Activated CD4-positive, alpha-beta T cell treated with anti-CD3 and anti-CD28 coated beads, Interleukin-2, amount 10 ng/mL, durations not matched to agents 24 days and 14 days (primary cell): ENCODE measurements around the gene GAST. TPM values are rescaled to one million over a fixed set of nuclear protein-coding genes. Genes with fewer than 3 reads are reported as not detected.

Experiments used
- DNase-seq: peaks from one replicate; pipeline ENCODE4 v3.0.0; 2022
- H3K27ac Mint-ChIP-seq: one replicate; pipeline ENCODE4 v1.8.0; 2022; ENCODE audit warnings: mild to moderate bottlenecking, mixed read lengths
- H3K27me3 Mint-ChIP-seq: one replicate; pipeline ENCODE4 v1.8.0; 2022; ENCODE audit warnings: mixed read lengths
- H3K36me3 Mint-ChIP-seq: one replicate; pipeline ENCODE4 v1.8.0; 2022; ENCODE audit warnings: low read depth, mild to moderate bottlenecking, mixed read lengths
- H3K4me1 Mint-ChIP-seq: one replicate; pipeline ENCODE4 v1.8.0; 2021; ENCODE audit warnings: mixed read lengths
- H3K4me3 Mint-ChIP-seq: one replicate; pipeline ENCODE4 v1.8.0; 2022; ENCODE audit warnings: mild to moderate bottlenecking, moderate library complexity, mixed read lengths
- H3K9me3 Mint-ChIP-seq: one replicate; pipeline ENCODE4 v1.8.0; 2021; ENCODE audit warnings: mixed read lengths
- intact Hi-C: fragments of 100-400 bp; cut with micrococcal nuclease; formaldehyde crosslinking; loops from one replicate; pipeline ENCODE4 v1.15.1; 2023
- total RNA-seq: library from RNA; stranded (reverse); gene quantifications from 2 replicates; pipeline ENCODE4 v1.2.3, GENCODE V29; 2022

The GAST gene
- total RNA-seq, 1 donor from 2014 or later: not detected

DNA sequence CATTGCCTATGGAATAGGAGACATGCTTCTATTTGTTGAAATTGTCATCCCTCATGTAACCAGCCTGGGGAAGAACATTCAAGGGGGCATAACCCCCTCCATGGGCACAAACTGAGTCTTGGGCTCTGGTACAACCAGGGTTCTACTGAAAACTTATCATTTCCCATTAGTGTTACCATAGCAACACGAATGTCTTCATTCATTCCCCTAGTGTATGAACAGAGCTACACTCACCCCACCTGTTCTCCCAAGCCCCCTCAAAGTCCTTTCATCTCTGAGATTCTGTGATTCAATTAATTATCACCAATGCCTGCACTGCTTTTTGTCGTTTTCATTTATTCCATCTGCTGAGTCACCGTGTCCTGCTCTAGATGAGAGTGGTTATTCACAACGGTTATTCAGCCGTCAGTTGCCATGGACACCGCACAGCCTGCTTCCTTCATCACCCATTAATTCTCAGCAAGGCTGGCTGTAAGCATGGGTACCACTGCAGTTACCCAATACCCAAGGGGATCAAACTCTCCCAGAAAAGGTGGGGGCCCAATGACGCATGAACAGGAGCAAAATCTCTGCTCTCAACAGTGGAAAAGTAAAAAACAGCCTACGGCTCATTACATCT lies 1.6 kb upstream of the GAST start:
- DNase-seq: no peak
- Mint-ChIP-seq H3K9me3 (no peaks in the 10 kb centered on the region), H3K27ac (no peak overlapping the region), H3K27me3 (peaks cover 15% of the 10 kb centered on the region), H3K4me3 (no peak overlapping the region), H3K4me1 (peaks cover 7% of the 10 kb centered on the region), H3K36me3 (no peaks in the 10 kb centered on the region)
- intact Hi-C loops: no loop called here

DNA sequence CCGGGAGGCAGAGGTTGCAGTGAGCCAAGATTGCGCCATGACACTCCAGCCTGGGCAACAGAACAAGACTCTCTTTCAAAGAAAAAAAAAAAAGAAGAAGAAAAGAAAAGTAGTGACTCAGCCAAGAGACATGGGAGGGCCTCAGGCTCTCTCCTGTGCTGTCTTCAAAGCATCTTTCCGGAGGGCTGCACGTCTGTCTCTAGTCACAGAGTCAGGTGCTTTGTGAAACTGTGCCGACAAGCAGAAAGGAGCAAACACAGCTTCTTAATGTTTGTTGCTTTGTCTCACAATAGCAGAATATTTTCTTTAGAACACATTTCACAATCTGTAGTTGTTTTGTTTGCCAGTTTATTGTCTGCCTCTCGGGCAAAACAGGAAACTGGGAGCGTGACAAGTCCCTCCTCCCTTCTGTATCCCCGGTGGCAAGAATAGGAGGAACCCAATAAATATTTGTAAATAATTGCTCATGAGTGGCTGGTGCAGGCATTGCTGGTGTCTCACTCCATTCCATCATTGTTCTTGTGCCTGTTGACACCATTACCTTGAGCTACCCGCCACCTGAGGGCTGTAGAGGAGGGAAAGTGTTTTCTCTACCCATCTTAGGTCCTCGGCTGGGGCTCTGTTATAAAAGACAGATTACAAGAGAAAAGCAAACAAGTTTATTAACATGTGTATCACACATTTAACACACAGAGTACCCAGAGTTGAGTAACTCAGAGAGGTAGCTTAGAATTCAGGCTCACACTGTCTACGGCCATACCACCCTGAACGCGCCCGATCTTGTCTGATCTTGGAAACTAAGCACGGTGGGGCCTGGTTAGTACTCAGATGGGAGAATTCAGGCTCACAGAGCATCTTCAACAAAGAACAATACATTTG lies 5.5 kb downstream of the GAST start:
- H3K27me3 Mint-ChIP-seq: peaks cover 8% of the 10 kb centered on the region
- H3K36me3 Mint-ChIP-seq: no peaks in the 10 kb centered on the region
- intact Hi-C loops: no loop called here
- H3K27ac Mint-ChIP-seq: no peak overlapping the region
- peak overlapping the region; percentile 23 for H3K4me3 Mint-ChIP-seq
- peak; percentile 71 for DNase-seq
- H3K9me3 Mint-ChIP-seq: no peaks in the 10 kb centered on the region
- H3K4me1 Mint-ChIP-seq: peaks cover 7% of the 10 kb centered on the region

DNA sequence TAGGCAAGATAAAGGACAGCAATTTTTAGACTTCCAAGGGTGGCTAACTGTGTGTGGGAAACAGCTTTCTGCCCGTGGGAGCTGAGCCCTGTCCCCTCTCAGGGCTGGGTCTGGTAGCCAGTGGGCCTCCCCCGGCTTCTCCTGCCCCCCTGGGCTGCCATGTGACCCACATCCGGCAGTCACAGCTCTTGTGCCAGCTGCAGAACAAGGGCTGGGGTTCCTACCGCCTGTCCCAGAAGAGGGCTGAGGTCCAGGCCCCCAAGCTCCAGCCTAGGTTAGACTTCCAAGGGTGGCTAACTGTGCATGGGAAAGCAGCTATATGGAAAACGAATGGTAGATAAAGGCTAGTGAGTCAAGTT lies 6.1 kb downstream of the GAST start:
- intact Hi-C loops: no loop called here
- Mint-ChIP-seq H3K9me3 (no peaks in the 10 kb centered on the region), H3K27ac (no peak overlapping the region), H3K4me3 (no peak overlapping the region), H3K4me1 (peaks cover 7% of the 10 kb centered on the region), H3K27me3 (peaks cover 7% of the 10 kb centered on the region), H3K36me3 (no peaks in the 10 kb centered on the region)
- no peak for DNase-seq

DNA sequence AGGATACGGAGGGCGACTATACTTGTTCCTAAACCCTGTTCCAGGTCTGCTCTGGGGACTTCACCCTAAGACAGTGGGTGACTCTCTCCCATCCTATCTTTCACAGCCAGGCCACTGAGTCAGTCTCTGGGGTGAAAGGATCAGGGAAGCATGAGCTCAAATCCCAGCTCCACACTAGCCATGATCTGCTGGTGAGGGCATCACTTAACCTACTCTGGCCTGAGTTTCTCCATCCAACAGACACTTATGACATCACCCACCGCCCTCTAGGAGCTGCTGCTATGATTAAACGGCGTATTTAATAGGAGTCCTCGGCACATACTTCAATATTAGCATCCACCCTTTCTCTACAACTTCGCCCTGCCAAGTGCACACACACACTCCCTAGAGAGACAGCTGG lies 10.1 kb downstream of the GAST start:
- no peak overlapping the region for H3K27ac Mint-ChIP-seq
- H3K36me3 Mint-ChIP-seq: no peaks in the 10 kb centered on the region
- no peak for DNase-seq
- H3K4me3 Mint-ChIP-seq: no peak overlapping the region
- H3K4me1 Mint-ChIP-seq: peaks cover 6% of the 10 kb centered on the region
- intact Hi-C loops: no loop called here
- H3K27me3 Mint-ChIP-seq: peaks cover 5% of the 10 kb centered on the region
- no peaks in the 10 kb centered on the region for H3K9me3 Mint-ChIP-seq

DNA sequence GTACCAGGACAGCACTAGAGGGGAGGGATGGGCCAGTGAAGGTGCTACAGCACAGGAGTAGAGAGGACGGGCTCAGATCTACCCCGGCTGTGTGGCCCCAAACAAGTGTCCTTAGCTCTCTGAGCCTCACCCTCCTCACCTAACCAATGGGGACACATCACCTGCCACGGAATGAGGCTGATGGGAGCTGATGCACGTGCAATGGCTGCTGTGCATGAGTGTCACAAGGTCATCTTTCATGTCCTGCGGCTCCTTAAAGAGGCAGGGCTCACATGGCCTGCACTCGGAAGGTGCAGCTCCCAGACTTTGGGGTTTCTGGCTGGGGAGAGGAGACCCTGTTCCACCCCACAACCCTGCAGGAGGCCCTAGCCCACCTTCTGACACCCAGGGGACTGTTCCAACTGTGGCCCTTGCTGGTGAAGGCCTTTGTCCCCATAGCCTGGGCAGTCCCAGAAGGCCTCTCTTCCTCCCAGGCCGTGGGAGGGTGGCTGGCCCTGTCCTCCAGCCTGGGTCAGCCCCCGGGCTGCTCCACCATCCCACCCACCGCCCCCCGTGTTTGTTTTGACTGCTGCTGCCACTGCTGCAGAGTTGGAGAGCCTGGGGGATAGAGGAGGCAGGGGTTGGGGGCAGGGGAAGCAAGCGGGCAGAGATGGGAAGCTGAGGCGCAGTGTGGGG lies 11.8 kb downstream of the GAST start:
- no peaks in the 10 kb centered on the region for H3K36me3 Mint-ChIP-seq
- no peak overlapping the region for H3K27ac Mint-ChIP-seq
- peaks cover 5% of the 10 kb centered on the region for H3K27me3 Mint-ChIP-seq
- DNase-seq: no peak
- intact Hi-C loops: no loop called here
- no peaks in the 10 kb centered on the region for H3K9me3 Mint-ChIP-seq
- H3K4me1 Mint-ChIP-seq: no peaks in the 10 kb centered on the region
- H3K4me3 Mint-ChIP-seq: no peak overlapping the region

DNA sequence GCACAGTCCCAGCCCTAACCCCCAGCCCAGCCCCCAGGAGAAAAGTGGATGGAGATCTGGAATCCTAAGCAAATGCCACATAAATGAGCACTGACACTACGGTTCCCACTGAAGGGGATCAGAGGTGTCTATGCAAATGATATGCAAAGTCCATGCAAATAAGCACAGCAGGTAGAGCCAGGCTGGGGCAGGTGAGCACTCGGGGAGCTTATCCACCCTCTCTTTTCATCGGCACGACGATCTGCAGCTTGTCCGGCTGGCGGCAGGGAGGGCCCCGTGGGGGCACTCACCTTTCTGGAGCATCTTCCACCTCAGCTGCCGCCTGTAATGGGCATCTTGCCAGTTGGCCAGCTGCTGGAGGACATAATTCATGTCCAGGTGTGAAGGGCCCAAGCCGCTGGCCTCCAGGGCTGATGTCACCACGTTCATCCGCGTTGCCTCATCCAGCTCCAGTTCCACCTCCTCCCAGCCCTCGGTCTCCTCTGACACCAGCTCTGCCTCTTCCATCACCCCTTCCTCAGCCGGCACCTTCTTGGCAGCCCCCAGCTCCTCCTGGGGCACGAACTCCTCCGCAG lies 12.4 kb downstream of the GAST start:
- Mint-ChIP-seq H3K4me3 (no peak overlapping the region), H3K27me3 (peaks cover 5% of the 10 kb centered on the region), H3K36me3 (no peaks in the 10 kb centered on the region), H3K4me1 (no peaks in the 10 kb centered on the region), H3K27ac (no peak overlapping the region), H3K9me3 (no peaks in the 10 kb centered on the region)
- DNase-seq: no peak
- intact Hi-C loops: no loop called here

DNA sequence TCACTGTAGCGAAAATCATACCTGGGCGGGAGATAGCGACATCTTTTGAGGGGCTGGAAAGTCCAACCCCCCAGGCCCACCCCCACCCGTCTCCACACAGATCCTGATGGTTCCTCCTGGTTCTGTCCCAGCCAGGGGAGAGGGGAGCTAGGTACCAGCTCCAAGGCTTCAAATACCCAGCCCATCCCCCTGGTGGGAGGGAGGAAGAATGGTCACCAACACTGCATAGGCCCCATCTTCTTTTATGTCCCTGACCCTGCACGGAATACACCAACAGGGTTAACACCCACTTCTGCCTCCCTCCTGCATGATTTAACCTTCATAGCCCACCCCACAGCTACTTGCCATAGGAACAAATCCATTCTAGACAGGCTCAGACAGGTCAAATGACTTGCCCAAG lies 13.0 kb downstream of the GAST start:
- Mint-ChIP-seq H3K36me3 (no peaks in the 10 kb centered on the region), H3K4me3 (no peak overlapping the region), H3K4me1 (no peaks in the 10 kb centered on the region), H3K9me3 (no peaks in the 10 kb centered on the region), H3K27ac (no peak overlapping the region), H3K27me3 (peaks cover 7% of the 10 kb centered on the region)
- no peak for DNase-seq
- intact Hi-C loops: no loop called here

DNA sequence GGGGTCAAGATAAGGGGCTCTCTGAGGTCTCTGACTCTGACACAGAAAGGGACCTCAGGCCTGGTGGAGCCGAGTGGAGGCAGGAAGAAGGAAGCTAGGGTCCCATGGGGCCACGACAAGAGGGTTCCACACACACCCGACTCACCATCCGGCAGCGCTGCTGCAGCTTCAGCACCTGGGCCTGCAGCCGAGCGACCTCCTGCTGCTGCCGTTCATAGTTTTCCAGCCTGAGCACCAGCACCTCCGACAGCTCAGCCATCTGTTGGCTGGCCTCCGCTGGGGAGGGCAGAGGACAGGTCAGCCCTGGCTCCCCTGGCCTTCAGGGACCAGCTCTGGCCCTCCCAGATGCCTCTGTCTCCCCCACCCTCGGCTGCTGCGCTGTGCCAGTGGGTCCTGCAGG lies 15.9 kb downstream of the GAST start:
- DNase-seq: no peak
- no peak overlapping the region for H3K27ac Mint-ChIP-seq
- H3K9me3 Mint-ChIP-seq: no peaks in the 10 kb centered on the region
- no peaks in the 10 kb centered on the region for H3K4me1 Mint-ChIP-seq
- H3K4me3 Mint-ChIP-seq: no peak overlapping the region
- H3K36me3 Mint-ChIP-seq: no peaks in the 10 kb centered on the region
- intact Hi-C loops: no loop called here
- peaks cover 27% of the 10 kb centered on the region for H3K27me3 Mint-ChIP-seq

DNA sequence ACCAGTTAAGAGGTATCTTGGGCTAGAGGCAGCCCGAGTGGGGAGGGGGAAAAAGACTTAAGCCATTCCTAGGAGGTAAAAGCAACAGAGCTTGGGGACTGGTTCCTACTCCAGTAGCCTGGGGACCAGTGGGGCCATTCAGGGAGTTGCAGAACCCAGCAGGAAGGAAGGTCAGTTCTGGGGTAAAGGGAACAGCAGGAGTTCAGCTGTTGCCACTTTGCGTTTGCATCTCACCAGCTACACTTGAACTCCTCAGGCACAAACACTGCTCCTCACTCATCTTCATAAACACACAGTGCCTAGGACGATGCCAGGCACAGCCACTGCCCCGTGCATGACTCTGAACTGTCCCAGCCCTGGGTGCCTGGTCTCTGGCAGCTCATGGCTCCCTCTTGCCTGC lies 18.3 kb downstream of the GAST start:
- Mint-ChIP-seq H3K9me3 (no peaks in the 10 kb centered on the region), H3K36me3 (no peaks in the 10 kb centered on the region), H3K4me1 (peaks cover 6% of the 10 kb centered on the region), H3K4me3 (no peak overlapping the region), H3K27me3 (peaks cover 35% of the 10 kb centered on the region), H3K27ac (no peak overlapping the region)
- intact Hi-C loops: no loop called here
- no peak for DNase-seq

DNA sequence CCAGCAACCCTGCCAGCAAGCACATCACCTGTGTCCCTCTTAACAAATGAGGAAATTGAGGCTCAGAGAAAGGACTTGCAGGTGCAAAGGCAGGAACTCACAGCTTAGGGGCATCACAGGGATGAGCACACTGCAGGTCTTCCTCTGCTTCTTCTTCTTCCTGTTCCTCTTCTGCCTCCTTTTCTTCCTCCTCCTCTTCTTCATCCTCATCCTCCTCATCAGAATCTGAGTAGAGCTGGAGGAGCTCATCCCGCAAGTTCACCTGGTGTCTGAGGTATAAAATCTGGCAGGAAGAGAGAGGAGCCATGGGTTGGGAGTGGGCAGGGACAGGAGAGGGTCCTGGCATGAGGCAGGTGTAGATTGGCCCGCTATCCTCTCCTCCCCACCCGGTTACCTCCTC lies 19.7 kb downstream of the GAST start:
- Mint-ChIP-seq H3K4me1 (peaks cover 6% of the 10 kb centered on the region), H3K27ac (no peak overlapping the region), H3K27me3 (peaks cover 48% of the 10 kb centered on the region), H3K4me3 (no peak overlapping the region), H3K9me3 (no peaks in the 10 kb centered on the region), H3K36me3 (no peaks in the 10 kb centered on the region)
- no peak for DNase-seq
- intact Hi-C loops: no loop called here

DNA sequence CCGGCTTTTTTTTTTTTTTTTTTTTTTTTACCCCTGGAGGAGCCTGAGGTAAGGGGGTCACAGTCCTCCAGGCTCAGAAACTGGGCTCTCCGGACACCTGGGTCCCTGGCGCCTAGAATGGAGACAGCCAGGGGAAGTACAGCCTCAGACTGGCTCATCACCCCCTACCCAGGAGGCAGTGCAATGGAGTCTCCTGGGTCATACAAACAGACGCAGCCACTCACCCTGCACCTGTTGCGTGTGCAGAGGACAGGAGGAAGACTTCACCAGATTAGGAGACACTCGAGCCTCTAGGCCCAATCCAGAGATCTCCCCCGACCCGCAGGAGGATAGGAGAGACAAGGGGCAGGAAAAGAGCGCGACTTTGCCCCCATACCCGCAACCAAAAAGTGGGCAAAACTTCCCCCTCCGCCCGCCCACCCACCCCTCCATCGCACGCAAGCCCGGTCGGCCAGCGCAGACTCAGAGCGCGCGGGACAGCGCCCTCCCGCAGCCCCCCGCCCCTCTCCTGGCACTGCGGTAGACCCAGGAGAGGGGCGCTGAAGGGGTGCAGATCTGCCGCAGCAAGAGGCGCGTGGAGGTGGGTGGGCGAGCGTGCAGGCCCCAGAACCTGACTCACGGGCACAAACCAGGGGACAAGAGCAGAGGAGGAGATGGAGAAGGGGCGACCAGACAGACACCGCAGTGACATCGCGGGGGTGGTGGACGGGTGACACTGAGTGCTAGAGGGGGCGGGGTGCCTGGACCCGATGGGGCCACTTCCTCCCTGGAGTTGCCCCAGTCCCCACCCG lies 21.4 kb downstream of the GAST start:
- intact Hi-C loops: no loop called here
- no peak for DNase-seq
- Mint-ChIP-seq H3K36me3 (no peaks in the 10 kb centered on the region), H3K4me1 (peaks cover 11% of the 10 kb centered on the region), H3K9me3 (no peaks in the 10 kb centered on the region), H3K4me3 (peak overlapping the region; percentile 35), H3K27me3 (peaks cover 52% of the 10 kb centered on the region), H3K27ac (no peak overlapping the region)

DNA sequence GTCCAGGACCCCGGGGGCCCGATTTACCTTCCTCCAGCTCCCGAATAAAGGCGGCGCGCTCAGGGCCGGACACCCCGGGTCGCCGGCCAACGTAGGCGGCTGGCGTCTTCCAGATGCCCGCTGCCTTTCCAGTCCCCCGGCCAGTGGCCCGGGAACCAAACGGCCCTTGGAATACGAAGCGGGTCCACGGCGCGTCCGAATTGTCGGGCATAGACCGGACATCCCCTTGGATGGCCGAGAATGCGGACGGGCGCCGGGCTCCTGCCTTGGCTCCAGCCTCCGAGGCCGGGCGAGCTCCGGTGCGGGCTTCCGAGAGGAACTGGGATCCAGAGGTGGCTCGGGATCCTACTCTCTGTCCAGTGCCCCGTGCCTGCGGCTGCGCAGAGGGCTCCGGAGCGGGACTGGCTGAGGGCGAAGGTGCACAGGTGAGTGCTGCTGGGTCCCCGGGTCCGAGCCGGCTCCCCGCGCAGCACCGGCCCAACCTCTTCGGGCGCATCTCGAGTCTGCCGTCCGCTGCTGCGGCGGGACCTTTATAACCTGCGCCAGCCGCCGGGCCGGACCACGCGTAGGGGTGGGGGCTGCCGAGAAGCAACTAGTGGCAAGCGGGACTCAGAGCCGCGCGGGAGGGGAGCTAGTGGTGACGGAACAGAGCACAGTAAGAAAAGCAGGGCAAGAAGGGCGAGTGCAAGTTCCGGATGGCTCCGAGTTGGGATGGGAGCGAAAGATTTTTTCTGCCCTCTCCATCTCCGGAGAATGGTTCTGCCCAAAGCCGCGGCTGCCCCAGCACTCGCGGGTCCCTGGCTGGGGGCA lies 22.2 kb downstream of the GAST start, which contains the start of gene HAP1:
Gene HAP1 (minus strand): TSS at position 505 of the 810 bp plus-strand sequence. CDS start 9 bp downstream, at position 496.
- H3K4me1 Mint-ChIP-seq: peaks cover 11% of the 10 kb centered on the region
- no peak within 1 kb of the TSS for H3K27ac Mint-ChIP-seq
- no peaks in the 10 kb centered on the region for H3K9me3 Mint-ChIP-seq
- peak within 1 kb of the TSS; percentile 55 for H3K4me3 Mint-ChIP-seq
- peaks cover 52% of the 10 kb centered on the region for H3K27me3 Mint-ChIP-seq
- intact Hi-C loops: no loop called here
- no peaks in the 10 kb centered on the region for H3K36me3 Mint-ChIP-seq
- peak; percentile 72 for DNase-seq

DNA sequence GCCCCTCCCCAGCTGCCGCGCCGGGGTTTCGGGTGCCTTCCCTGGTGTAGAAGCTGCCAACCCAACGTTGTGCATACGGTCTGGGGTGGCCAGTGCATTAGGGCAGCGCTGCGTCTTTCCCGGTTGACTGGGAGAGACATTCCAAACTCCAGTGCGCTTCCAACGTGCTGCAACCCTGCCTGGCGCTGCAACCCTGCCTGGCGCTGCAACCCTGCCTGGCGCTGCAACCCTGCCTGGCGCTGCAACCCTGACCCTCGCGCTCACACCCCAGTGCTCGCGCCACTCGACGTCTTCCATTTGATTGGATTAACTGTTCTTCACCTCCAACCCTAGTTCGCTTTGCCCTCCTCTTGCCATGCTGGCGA lies 22.8 kb downstream of the GAST start:
- no peak overlapping the region for H3K27ac Mint-ChIP-seq
- peaks cover 11% of the 10 kb centered on the region for H3K4me1 Mint-ChIP-seq

More for the DNA sequence above, 22.8 kb downstream of the GAST start:
- Mint-ChIP-seq H3K27me3 (peaks cover 50% of the 10 kb centered on the region), H3K4me3 (peak overlapping the region; percentile 52), H3K9me3 (no peaks in the 10 kb centered on the region), H3K36me3 (no peaks in the 10 kb centered on the region)
- no peak for DNase-seq
- intact Hi-C loops: loop anchor here (5.0 kb wide), 1 partner anchor 52 kb away; the partner anchor contains the start of gene JUP
